T-cell (primary cell): ENCODE results near the gene SMCHD1. TPM values are rescaled to one million over a fixed set of nuclear protein-coding genes. Genes with fewer than 3 reads are reported as not detected.

Experiments used
- ATAC-seq, 4 experiments: fragments of 200-7000 bp in 3 of 4; fragments of 150-1000 bp in 1 of 4; cut with Tn5 transposase; replicated peaks in 1 of 4; 1 replicate in 3 of 4; 2 replicates in 1 of 4; pipeline ENCODE4 v1.10.0; 2021; ENCODE audit warnings: moderate library complexity in 3 of 4, mild to moderate bottlenecking in 2 of 4, moderate number of reproducible peaks in 1 of 4
- CTCF ChIA-PET, 2 donors: fragments of 300-600 bp; sonication (Branson Sonifier 250); formaldehyde crosslinking; loops; one replicate each; lab custom pipeline; 2022; ENCODE audit warnings: antibody characterized with exemption in 2 of 2; lab: Charles Lee
- POLR2A ChIA-PET, 2 donors: fragments of 300-600 bp; sonication (Branson Sonifier 250); formaldehyde crosslinking; loops; one replicate each; lab custom pipeline; 2022; ENCODE audit warnings: antibody characterized with exemption in 2 of 2; lab: Charles Lee
- DNase-seq, 35 experiments: peaks; one replicate each; pipeline versions ENCODE4 v3.0.0 to v3.0.0-alpha.2; 2013 to 2023
- H3K27ac ChIP-seq: one replicate; pipeline ENCODE4 v1.5.1; 2013; ENCODE audit warnings: low read length
- H3K27me3 ChIP-seq, 2 experiments: replicated peaks in 1 of 2; 1 replicate in 1 of 2; 2 replicates in 1 of 2; pipeline versions ENCODE4 v1.6.1 to v1.7.0; 2013; ENCODE audit warnings: low read length in 1 of 2, mixed read lengths in 1 of 2; ENCODE audit not compliant: control insufficient read depth in 2 of 2, insufficient read depth in 2 of 2; ENCODE audit errors: extremely low read depth in 1 of 2
- H3K36me3 ChIP-seq, 2 donors: 1 replicate in 1 of 2; 2 replicates in 1 of 2; pipeline versions ENCODE4 v1.6.1 to v1.7.0; 2013; ENCODE audit warnings: low read length in 1 of 2; ENCODE audit not compliant: control insufficient read depth in 2 of 2, insufficient read depth in 1 of 2; ENCODE audit errors: extremely low read depth in 1 of 2
- H3K4me1 ChIP-seq, 2 experiments: 1 replicate in 1 of 2; 2 replicates in 1 of 2; pipeline versions ENCODE4 v1.6.1 to v1.7.0; 2013; ENCODE audit warnings: low read length in 2 of 2, mixed read lengths in 1 of 2; ENCODE audit not compliant: insufficient read depth in 2 of 2, control insufficient read depth in 1 of 2; ENCODE audit errors: extremely low read depth in 1 of 2
- H3K4me3 ChIP-seq, 2 donors: 1 replicate in 1 of 2; 2 replicates in 1 of 2; pipeline versions ENCODE4 v1.5.1 to v1.7.0; 2013; ENCODE audit warnings: mild to moderate bottlenecking in 2 of 2, low read length in 1 of 2, moderate library complexity in 1 of 2; ENCODE audit not compliant: control insufficient read depth in 1 of 2; ENCODE audit errors: extremely low read depth in 1 of 2
- H3K9me3 ChIP-seq: 2 replicates; pipeline ENCODE4 v1.7.0; 2013
- H3K27ac Mint-ChIP-seq, 2 donors: one replicate each; pipeline ENCODE4 v1.8.0; 2020 to 2021; ENCODE audit warnings: mild to moderate bottlenecking in 2 of 2, mixed read lengths in 2 of 2
- H3K27me3 Mint-ChIP-seq, 2 donors: one replicate each; pipeline ENCODE4 v1.8.0; 2021 to 2022; ENCODE audit warnings: mixed read lengths in 2 of 2
- H3K36me3 Mint-ChIP-seq: one replicate; pipeline ENCODE4 v1.8.0; 2021; ENCODE audit warnings: mixed read lengths
- H3K4me1 Mint-ChIP-seq, 3 donors: one replicate each; pipeline ENCODE4 v1.8.0; 2020 to 2022; ENCODE audit warnings: mixed read lengths in 3 of 3, mild to moderate bottlenecking in 1 of 3
- H3K4me3 Mint-ChIP-seq, 3 donors: one replicate each; pipeline ENCODE4 v1.8.0; 2020 to 2022; ENCODE audit warnings: mild to moderate bottlenecking in 3 of 3, mixed read lengths in 3 of 3, moderate library complexity in 3 of 3
- H3K9me3 Mint-ChIP-seq, 3 donors: one replicate each; pipeline ENCODE4 v1.8.0; 2020 to 2022; ENCODE audit warnings: mixed read lengths in 3 of 3
- WGBS: methylation state at CpG from one replicate; pipeline ENCODE4 v1.1.5; 2013; ENCODE audit warnings: missing lambda C conversion rate; ENCODE audit not compliant: insufficient coverage; 5-methylcytosine and 5-hydroxymethylcytosine counted together
- total RNA-seq, 35 experiments: library from RNA in 6 of 35; stranded (reverse) in 6 of 35; fragments of 120-200 nt in 1 of 35; gene quantifications; one replicate each; pipeline versions ENCODE4 v1.2.1 to v1.2.4 and lab custom pipeline; 2013 to 2026

Gene SMCHD1
- total RNA-seq, 5 donors from 2014 or later (not counting 1 experiment from before 2014, with no cell fraction given) = 179 to 423 (median 206) TPM

DNA sequence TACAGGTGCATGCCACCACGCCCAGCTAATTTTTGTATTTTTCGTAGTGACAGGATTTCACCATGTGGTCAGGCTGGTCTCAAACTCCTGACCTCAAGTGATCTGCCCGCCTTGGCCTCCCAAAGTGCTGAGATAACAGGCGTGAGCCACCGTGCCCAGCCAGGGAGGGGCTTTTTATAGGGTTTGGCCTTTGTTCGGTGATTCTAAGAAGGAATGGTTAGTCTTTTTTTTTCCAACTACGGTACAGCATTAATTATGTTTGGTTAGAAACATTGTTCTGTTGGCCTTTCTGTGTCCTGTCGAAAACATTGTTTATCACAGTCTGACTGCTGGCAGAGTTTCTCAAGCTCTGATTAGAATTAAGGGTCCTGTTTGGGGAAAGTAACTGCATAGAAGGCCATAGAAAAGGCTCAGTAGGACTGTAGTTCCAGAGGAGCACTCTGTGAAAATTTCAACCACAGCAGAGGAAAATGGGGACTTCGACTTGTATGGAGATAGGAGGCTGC, 19.3 kb upstream of the SMCHD1 start:
- Histone ChIP-seq H3K4me1 (peaks cover 50 to 78% of the 10 kb centered on the region in 2 experiments), H3K36me3 (no peaks in the 10 kb centered on the region), H3K27me3 (no peaks in the 10 kb centered on the region), H3K9me3 (no peaks in the 10 kb centered on the region), H3K4me3 (peak overlapping the region; percentile 0 to 35), H3K27ac (peak overlapping the region; percentile 100)
- ChIA-PET POLR2A (interaction anchor here (0.6 to 2.7 kb wide), 15 partner anchors 9 to 815 kb away, joined by 3 to 120 read pairs (median 7); partner anchors contain the start of gene SMCHD1 (in 2 of the 2)), CTCF (interaction anchor here (0.6 to 2.6 kb wide), 18 partner anchors 8 to 817 kb away, joined by 3 to 37 read pairs (median 4); partner anchors contain the start of genes METTL4 (in 1 of the 2), NDC80 (in 1 of the 2) and SMCHD1 (in 1 of the 2))
- H3K9me3 Mint-ChIP-seq = peaks cover 0 to 7% (median 2%) of the 10 kb centered on the region in 3 donors
- ATAC-seq (peak; percentile 34 to 52 (median 49)), DNase-seq (peak in 4 of 35 experiments; percentile 4 to 61 (median 20))
- 0% methylated on average over 1 of the region's 9 CpGs for WGBS
- peak overlapping the region; percentile 66 to 84 (median 79) for H3K4me3 Mint-ChIP-seq
- H3K27ac Mint-ChIP-seq = peak overlapping the region; percentile 99 to 100
- peaks cover 97 to 99% (median 98%) of the 10 kb centered on the region in 3 donors for H3K4me1 Mint-ChIP-seq
- no peaks in the 10 kb centered on the region for H3K27me3 Mint-ChIP-seq
- peaks cover 13% of the 10 kb centered on the region for H3K36me3 Mint-ChIP-seq

GRCh38 chr18:2641638-2642037, 13.9 kb upstream of the SMCHD1 start:
- peak overlapping the region; percentile 61 to 84 (median 71) for H3K4me3 Mint-ChIP-seq
- peak overlapping the region in 1 of 2 donors; percentile 25 for H3K4me3 ChIP-seq
- WGBS = 0% methylated on average over 1 of the region's 2 CpGs
- peak in 3 of 4 experiments; percentile 34 to 49 (median 44) for ATAC-seq
- no peaks in the 10 kb centered on the region for H3K9me3 ChIP-seq
- no peak overlapping the region for H3K27ac Mint-ChIP-seq
- ChIA-PET CTCF (interaction anchor here in 1 of 2 donors (0.7 kb wide), 1 partner anchor 67 kb away, joined by 4 read pairs; no protein-coding TSS in a partner anchor), POLR2A (interaction anchor here (0.5 to 2.0 kb wide), 9 partner anchors 12 to 318 kb away, joined by 3 to 13 read pairs (median 3); partner anchors contain the start of gene SMCHD1 (in 2 of the 2))
- peaks cover 61 to 65% of the 10 kb centered on the region in 2 experiments for H3K4me1 ChIP-seq
- peak overlapping the region; percentile 100 for H3K27ac ChIP-seq
- H3K36me3 Mint-ChIP-seq = no peaks in the 10 kb centered on the region
- H3K27me3 ChIP-seq = no peaks in the 10 kb centered on the region
- DNase-seq = peak in 1 of 35 experiments; percentile 76
- no peaks in the 10 kb centered on the region for H3K27me3 Mint-ChIP-seq
- no peaks in the 10 kb centered on the region for H3K36me3 ChIP-seq
- H3K9me3 Mint-ChIP-seq = no peaks in the 10 kb centered on the region
- peaks cover 52 to 54% (median 53%) of the 10 kb centered on the region in 3 donors for H3K4me1 Mint-ChIP-seq

GRCh38 chr18:2642771-2643170, 12.8 kb upstream of the SMCHD1 start:
- H3K27ac Mint-ChIP-seq = no peak overlapping the region
- ATAC-seq (no peak), DNase-seq (no peak)
- Histone ChIP-seq H3K36me3 (no peaks in the 10 kb centered on the region), H3K4me3 (no peak overlapping the region), H3K9me3 (no peaks in the 10 kb centered on the region), H3K27me3 (no peaks in the 10 kb centered on the region), H3K4me1 (peaks cover 54 to 58% of the 10 kb centered on the region in 2 experiments), H3K27ac (peak overlapping the region; percentile 11)
- no CpG with 5 or more reads among the region's 1 CpG for WGBS
- no peaks in the 10 kb centered on the region for H3K36me3 Mint-ChIP-seq
- peak overlapping the region in 2 of 3 donors; percentile 28 for H3K4me3 Mint-ChIP-seq
- CTCF ChIA-PET = interaction anchor here in 1 of 2 donors (0.6 to 0.7 kb wide), 2 partner anchors 9 to 11 kb away, joined by 3 read pairs; no protein-coding TSS in a partner anchor
- no peaks in the 10 kb centered on the region for H3K27me3 Mint-ChIP-seq
- POLR2A ChIA-PET = interaction anchor here (1.3 to 1.6 kb wide), 3 partner anchors 11 to 37 kb away, joined by 3 to 9 read pairs (median 4); partner anchors contain the start of gene SMCHD1 (in 1 of the 2)
- H3K4me1 Mint-ChIP-seq = peaks cover 43 to 51% (median 47%) of the 10 kb centered on the region in 3 donors
- no peaks in the 10 kb centered on the region for H3K9me3 Mint-ChIP-seq

DNA sequence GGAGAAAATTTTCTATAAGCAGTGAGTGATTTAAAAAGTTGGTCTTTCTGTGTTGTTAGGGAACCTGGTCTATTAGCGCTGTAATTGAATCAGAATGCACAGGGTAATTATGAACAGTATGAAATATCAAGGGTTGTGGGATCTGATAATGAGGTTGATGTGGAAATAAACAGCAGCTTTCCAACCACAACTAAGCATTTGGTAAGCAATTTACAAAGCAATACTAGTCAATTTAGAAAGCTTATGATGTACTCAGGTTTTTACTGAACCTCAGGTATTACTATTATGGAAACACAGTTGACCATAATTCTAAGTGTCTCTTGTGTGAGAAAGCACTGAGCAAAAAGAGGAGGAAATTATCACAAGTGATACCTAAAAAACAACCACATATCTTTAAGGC, 11.0 kb upstream of the SMCHD1 start:
- WGBS = no CpG with 5 or more reads among the region's 1 CpG
- no peak overlapping the region for H3K27ac Mint-ChIP-seq
- no peaks in the 10 kb centered on the region for H3K27me3 Mint-ChIP-seq
- Histone ChIP-seq H3K4me3 (no peak overlapping the region), H3K36me3 (no peaks in the 10 kb centered on the region), H3K4me1 (peaks cover 41% of the 10 kb centered on the region in 2 experiments), H3K27ac (no peak overlapping the region), H3K9me3 (no peaks in the 10 kb centered on the region), H3K27me3 (no peaks in the 10 kb centered on the region)
- H3K4me3 Mint-ChIP-seq = no peak overlapping the region
- ATAC-seq (peak in 2 of 4 experiments; percentile 11 to 50), DNase-seq (no peak)
- no peaks in the 10 kb centered on the region for H3K36me3 Mint-ChIP-seq
- ChIA-PET POLR2A (interaction anchor here (0.6 to 0.7 kb wide), 2 partner anchors 39 to 53 kb away, joined by 3 to 11 read pairs; no protein-coding TSS in a partner anchor), CTCF (interaction anchor here (0.5 to 0.6 kb wide), 3 partner anchors 8 to 37 kb away, joined by 3 to 4 read pairs (median 3); no protein-coding TSS in a partner anchor)
- no peaks in the 10 kb centered on the region for H3K9me3 Mint-ChIP-seq
- peaks cover 25 to 33% (median 29%) of the 10 kb centered on the region in 3 donors for H3K4me1 Mint-ChIP-seq

DNA sequence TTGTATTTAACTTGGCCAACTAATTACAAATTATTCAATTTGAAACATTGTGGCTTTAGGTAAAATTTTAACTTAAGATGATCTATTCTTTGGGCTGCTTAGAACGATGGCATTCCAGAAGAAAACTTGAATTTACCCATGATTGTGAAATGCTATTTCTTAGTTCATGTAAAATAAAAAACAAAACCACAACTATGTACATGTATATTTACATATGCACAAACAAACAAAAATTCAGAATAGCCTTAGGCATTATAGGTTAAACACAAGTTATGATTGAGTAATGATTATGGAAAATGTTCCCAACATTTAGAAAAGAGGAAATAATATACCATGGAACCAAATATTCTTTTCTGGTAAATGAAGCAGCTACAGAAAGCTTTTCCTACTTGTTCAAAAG, 3.5 kb upstream of the SMCHD1 start:
- Mint-ChIP-seq H3K4me3 (no peak overlapping the region), H3K9me3 (no peaks in the 10 kb centered on the region), H3K36me3 (peaks cover 4% of the 10 kb centered on the region), H3K27me3 (no peaks in the 10 kb centered on the region), H3K27ac (no peak overlapping the region), H3K4me1 (peaks cover 21 to 34% (median 31%) of the 10 kb centered on the region in 3 donors)
- no peaks in the 10 kb centered on the region for H3K9me3 ChIP-seq
- CTCF ChIA-PET = interaction anchor here (0.6 to 1.6 kb wide), 4 partner anchors 9 to 42 kb away, joined by 3 to 6 read pairs (median 6); no protein-coding TSS in a partner anchor
- no peaks in the 10 kb centered on the region for H3K27me3 ChIP-seq
- no CpG with 5 or more reads among the region's 1 CpG for WGBS
- H3K27ac ChIP-seq = no peak overlapping the region
- no peaks in the 10 kb centered on the region for H3K36me3 ChIP-seq
- no peak for ATAC-seq
- H3K4me3 ChIP-seq = no peak overlapping the region
- no peak for DNase-seq
- peaks cover 4 to 18% of the 10 kb centered on the region in 2 experiments for H3K4me1 ChIP-seq
- POLR2A ChIA-PET = interaction anchor here in 1 of 2 donors (1.4 kb wide), 1 partner anchor 15 kb away, joined by 7 read pairs; no protein-coding TSS in a partner anchor

GRCh38 chr18:2653467-2653866, 2.1 kb upstream of the SMCHD1 start:
- Mint-ChIP-seq H3K27me3 (no peaks in the 10 kb centered on the region), H3K4me3 (peak overlapping the region in 1 of 3 donors; percentile 96), H3K4me1 (peaks cover 27 to 37% (median 34%) of the 10 kb centered on the region in 3 donors), H3K27ac (peak overlapping the region; percentile 85 to 97), H3K36me3 (peaks cover 11% of the 10 kb centered on the region), H3K9me3 (no peaks in the 10 kb centered on the region)
- POLR2A ChIA-PET = interaction anchor here (0.5 to 1.4 kb wide), 7 partner anchors 12 to 597 kb away, joined by 3 to 11 read pairs (median 4); no protein-coding TSS in a partner anchor
- ATAC-seq = no peak
- Histone ChIP-seq H3K4me3 (no peak overlapping the region), H3K27ac (no peak overlapping the region), H3K27me3 (no peaks in the 10 kb centered on the region), H3K4me1 (peaks cover 4 to 27% of the 10 kb centered on the region in 2 experiments), H3K9me3 (no peaks in the 10 kb centered on the region), H3K36me3 (no peaks in the 10 kb centered on the region)
- 92% methylated on average over 3 of the region's 4 CpGs for WGBS
- CTCF ChIA-PET = interaction anchor here (0.7 to 1.6 kb wide), 6 partner anchors 10 to 105 kb away, joined by 3 to 6 read pairs (median 3); no protein-coding TSS in a partner anchor
- no peak for DNase-seq
